Muscle layer of duodenum (tissue), 2 donors: Measurements from ENCODE around the gene ZFYVE16.

Source experiments
- H3K27ac ChIP-seq: one replicate; pipeline ENCODE4 v1.7.0; 2013; ENCODE audit warnings: mild to moderate bottlenecking, low read length
- H3K27me3 ChIP-seq: one replicate; pipeline ENCODE4 v1.7.0; 2013; ENCODE audit warnings: low read depth, mild to moderate bottlenecking, control low read depth, low read length
- H3K36me3 ChIP-seq, 2 donors: one replicate each; pipeline ENCODE4 v1.7.0; 2013; ENCODE audit warnings: low read length in 2 of 2, control low read depth in 1 of 2, mild to moderate bottlenecking in 1 of 2; ENCODE audit not compliant: insufficient read depth in 2 of 2, control insufficient read depth in 1 of 2
- H3K4me1 ChIP-seq, 2 donors: one replicate each; pipeline ENCODE4 v1.7.0; 2013; ENCODE audit warnings: low read length in 2 of 2, mild to moderate bottlenecking in 2 of 2, control low read depth in 1 of 2, moderate library complexity in 1 of 2; ENCODE audit not compliant: insufficient read depth in 2 of 2, control insufficient read depth in 1 of 2
- H3K4me3 ChIP-seq, 2 donors: one replicate each; pipeline ENCODE4 v1.7.0; 2013; ENCODE audit warnings: low read length in 2 of 2, low read depth in 1 of 2, mild to moderate bottlenecking in 1 of 2
- H3K9me3 ChIP-seq, 2 donors: one replicate each; pipeline ENCODE4 v1.7.0; 2013; ENCODE audit warnings: low read length in 2 of 2, control low read depth in 1 of 2, mild to moderate bottlenecking in 1 of 2; ENCODE audit not compliant: control insufficient read depth in 1 of 2
- donor health status: healthy.

Gene ZFYVE16

GRCh38 chr5:80407735-80408483, at the start of gene ZFYVE16:
TSS of gene ZFYVE16 (plus strand) at chr5:80408064. CDS start at chr5:80434148, 26,084 bp downstream.
- H3K27ac ChIP-seq, result peak within 1 kb of the TSS; percentile 93
- H3K9me3 ChIP-seq, result no peaks in the 10 kb centered on the region
- no peaks in the 10 kb centered on the region for H3K27me3 ChIP-seq
- H3K36me3 ChIP-seq, result peaks cover 0 to 11% of the 10 kb centered on the region in 2 donors
- H3K4me3 ChIP-seq, result peak within 1 kb of the TSS; percentile 82
- peaks cover 0 to 5% of the 10 kb centered on the region in 2 donors for H3K4me1 ChIP-seq

DNA sequence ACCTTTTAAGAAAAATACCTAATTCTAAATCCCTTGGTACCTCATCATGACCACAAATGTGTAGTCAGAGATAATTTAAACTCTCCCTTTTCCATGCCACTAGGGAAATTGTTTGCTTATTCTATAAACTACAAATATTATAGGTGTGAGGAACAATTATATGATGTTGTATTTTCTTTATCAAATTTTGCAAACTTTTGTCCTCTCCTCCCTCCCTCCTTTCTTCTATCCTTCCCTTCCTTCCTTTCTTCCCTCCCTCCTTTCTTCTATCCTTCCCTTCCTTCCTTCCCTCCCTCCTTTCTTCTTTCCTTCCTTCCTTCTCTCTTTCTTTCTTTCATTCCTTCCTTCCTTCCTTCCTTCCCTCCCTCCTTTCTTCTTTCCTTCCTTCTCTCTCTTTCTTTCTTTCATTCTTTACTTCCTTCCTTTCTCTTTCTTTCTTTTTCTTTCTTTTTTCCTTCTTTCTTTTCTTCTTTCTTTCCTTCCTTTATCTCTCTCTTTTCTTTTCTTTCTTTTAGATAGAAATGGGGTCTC, 46.9 kb upstream of the ZFYVE16 start:
- Histone ChIP-seq H3K27me3 (no peaks in the 10 kb centered on the region), H3K27ac (no peak overlapping the region), H3K4me3 (no peak overlapping the region), H3K4me1 (no peaks in the 10 kb centered on the region), H3K9me3 (no peaks in the 10 kb centered on the region), H3K36me3 (no peaks in the 10 kb centered on the region)

- H3K4me3 ChIP-seq, result no peak overlapping the region
- no peaks in the 10 kb centered on the region for H3K27me3 ChIP-seq
Observed at GRCh38 chr5:80364892-80365291, 43.0 kb upstream of the ZFYVE16 start.

DNA sequence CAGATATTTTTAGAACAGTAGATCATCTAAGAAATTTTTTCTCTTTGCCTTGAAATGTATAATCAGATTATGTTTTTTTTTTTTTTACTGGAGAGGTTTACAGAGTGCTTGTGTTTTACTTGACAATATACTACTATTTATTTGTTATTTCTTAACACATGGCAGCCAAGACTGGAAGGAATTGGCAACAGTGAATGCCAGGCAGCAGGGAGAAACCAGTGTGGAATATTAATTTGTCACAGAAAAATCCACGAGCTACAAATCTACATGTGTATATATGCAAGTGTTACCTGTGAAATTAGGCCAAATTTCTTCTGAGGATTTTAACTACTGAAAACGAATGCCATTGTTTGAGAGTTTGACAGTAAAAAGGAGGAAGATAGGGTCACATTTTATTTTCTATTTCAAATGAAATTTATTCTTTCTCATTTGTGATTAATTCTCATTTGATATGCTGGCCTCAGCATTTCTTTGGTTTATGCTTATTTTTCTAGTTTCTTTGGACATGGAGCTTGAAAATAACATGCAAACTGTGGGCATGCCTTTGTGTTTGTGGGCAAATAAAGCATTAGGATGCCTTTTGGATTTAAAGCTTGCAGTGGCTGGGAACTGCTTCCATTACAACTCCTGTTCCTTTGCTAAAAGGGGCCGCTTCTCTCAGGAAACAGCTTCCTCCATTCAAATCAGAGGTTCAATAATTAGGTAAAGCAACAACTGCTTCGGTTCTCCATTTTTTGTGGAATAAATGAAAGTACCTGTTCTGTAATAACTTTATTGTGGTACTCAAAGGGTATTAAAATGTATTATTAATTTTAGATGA, 39.0 kb upstream of the ZFYVE16 start:
- no peak overlapping the region for H3K4me3 ChIP-seq
- H3K4me1 ChIP-seq, result peaks cover 0 to 7% of the 10 kb centered on the region in 2 donors
- no peaks in the 10 kb centered on the region for H3K27me3 ChIP-seq
- H3K9me3 ChIP-seq, result no peaks in the 10 kb centered on the region
- H3K27ac ChIP-seq, result no peak overlapping the region
- no peaks in the 10 kb centered on the region for H3K36me3 ChIP-seq

More at GRCh38 chr5:80364892-80365291, 43.0 kb upstream of the ZFYVE16 start:
- H3K4me1 ChIP-seq, result no peaks in the 10 kb centered on the region
- H3K36me3 ChIP-seq, result no peaks in the 10 kb centered on the region
- no peaks in the 10 kb centered on the region for H3K9me3 ChIP-seq
- H3K27ac ChIP-seq, result no peak overlapping the region

DNA sequence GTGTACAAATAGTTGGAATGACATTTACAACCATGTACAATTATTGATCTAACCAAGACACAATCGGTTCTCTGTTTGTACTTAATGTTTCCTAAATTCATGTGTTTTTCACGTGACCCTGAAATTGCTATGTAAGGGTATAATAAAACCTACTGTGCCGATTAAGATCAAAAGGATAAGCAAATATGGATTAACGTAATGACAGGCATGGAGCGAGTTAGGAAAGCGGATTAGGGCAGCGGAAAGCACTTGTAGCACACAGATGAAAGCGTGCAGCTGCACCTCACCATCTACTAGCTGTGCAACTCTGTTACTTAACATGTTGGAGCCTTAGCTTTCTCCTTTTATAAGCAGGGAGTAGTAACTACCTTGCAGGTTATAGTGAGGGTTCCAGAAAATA, 38.3 kb upstream of the ZFYVE16 start:
- no peaks in the 10 kb centered on the region for H3K9me3 ChIP-seq
- H3K27ac ChIP-seq, result no peak overlapping the region
- peaks cover 0 to 7% of the 10 kb centered on the region in 2 donors for H3K4me1 ChIP-seq
- H3K36me3 ChIP-seq, result no peaks in the 10 kb centered on the region
- no peak overlapping the region for H3K4me3 ChIP-seq
- no peaks in the 10 kb centered on the region for H3K27me3 ChIP-seq

DNA sequence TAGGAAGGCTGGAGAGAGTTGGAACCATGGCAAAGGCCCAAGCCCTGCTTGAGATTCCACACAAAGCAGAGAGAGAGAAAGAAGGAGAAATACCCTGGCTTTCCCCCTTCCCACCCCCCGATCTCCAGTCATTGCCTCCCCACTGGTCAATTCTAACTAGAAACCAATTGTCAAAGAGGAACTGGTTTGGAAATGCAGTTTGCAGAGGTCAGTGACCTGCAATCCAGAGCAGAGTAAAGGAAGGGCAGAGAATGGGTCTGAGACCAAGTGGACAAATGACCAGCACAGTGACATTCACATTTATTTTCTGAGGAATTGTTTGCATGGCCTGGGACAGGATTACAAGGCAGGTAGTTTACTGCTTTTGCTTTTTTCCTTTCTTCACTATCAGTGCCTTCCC, 37.5 kb upstream of the ZFYVE16 start:
- H3K4me3 ChIP-seq, result no peak overlapping the region
- no peaks in the 10 kb centered on the region for H3K27me3 ChIP-seq
- no peak overlapping the region for H3K27ac ChIP-seq
- H3K36me3 ChIP-seq, result no peaks in the 10 kb centered on the region
- no peaks in the 10 kb centered on the region for H3K9me3 ChIP-seq
- peaks cover 0 to 7% of the 10 kb centered on the region in 2 donors for H3K4me1 ChIP-seq

DNA sequence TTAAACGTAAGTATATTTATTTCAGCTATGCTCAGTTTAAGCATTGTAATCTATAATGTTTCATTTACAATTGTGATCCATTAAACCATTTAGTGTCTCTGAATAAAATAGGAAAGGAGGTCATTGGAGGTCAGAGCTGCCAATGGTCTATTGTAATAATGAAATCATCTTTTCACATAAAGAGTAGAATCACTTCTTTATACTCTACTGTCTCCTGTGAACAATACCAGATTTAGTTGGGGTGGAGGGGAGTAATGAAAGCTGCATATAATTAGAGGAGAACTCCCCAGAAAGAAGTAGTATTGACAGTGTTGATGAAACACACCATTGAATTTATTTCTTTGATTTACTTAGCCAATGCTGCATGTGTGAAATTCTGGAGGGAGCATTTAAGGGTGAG, 35.1 kb upstream of the ZFYVE16 start:
- H3K27ac ChIP-seq, result no peak overlapping the region
- no peaks in the 10 kb centered on the region for H3K27me3 ChIP-seq
- peaks cover 0 to 7% of the 10 kb centered on the region in 2 donors for H3K4me1 ChIP-seq
- H3K4me3 ChIP-seq, result no peak overlapping the region
- no peaks in the 10 kb centered on the region for H3K9me3 ChIP-seq
- no peaks in the 10 kb centered on the region for H3K36me3 ChIP-seq

DNA sequence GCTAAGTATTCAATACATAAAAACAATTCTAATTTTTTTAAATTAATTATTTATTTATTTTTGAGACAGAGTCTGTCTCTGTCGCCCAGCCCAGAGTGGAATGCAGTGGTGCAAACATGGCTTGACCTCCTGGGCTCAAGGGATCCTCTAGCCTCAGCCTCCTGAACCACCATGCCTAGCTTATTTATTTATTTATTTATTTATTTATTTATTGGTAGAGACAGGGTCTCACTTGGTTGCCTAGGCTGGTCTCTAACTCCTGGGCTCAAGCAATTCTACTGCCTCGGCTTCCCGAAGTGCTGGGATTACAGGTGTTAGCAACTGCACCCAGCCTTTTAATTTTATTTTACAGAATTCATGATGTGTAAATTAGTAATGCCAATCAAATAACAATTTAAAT, 33.7 kb upstream of the ZFYVE16 start:
- Histone ChIP-seq H3K4me1 (peaks cover 0 to 7% of the 10 kb centered on the region in 2 donors), H3K27ac (no peak overlapping the region), H3K9me3 (no peaks in the 10 kb centered on the region), H3K27me3 (no peaks in the 10 kb centered on the region), H3K36me3 (no peaks in the 10 kb centered on the region), H3K4me3 (no peak overlapping the region)

- Histone ChIP-seq H3K9me3 (no peaks in the 10 kb centered on the region), H3K4me3 (no peak overlapping the region), H3K4me1 (no peaks in the 10 kb centered on the region), H3K36me3 (no peaks in the 10 kb centered on the region), H3K27me3 (no peaks in the 10 kb centered on the region), H3K27ac (no peak overlapping the region)
Observed at GRCh38 chr5:80376557-80376956, 31.3 kb upstream of the ZFYVE16 start.

DNA sequence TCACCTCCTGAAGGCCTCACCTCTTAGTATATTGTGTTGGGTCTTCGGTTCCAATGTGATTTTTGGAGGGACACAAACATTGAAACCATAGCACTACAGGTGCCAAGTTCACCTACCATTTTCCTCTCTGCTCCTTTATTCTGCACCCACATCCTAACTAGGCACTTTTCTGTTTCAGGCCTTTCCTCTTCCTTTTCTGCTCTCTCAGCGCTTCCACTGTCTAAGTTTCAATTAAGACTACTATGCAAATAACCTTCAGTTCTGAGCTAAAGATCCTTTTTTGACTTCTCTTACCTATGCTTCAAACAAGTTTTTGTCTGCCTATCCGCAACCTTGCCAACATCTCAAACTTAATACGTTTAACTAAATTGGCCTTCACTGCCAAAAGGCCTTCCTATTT, 25.4 kb upstream of the ZFYVE16 start:
- H3K4me3 ChIP-seq, result no peak overlapping the region
- no peaks in the 10 kb centered on the region for H3K9me3 ChIP-seq
- no peak overlapping the region for H3K27ac ChIP-seq
- no peaks in the 10 kb centered on the region for H3K27me3 ChIP-seq
- H3K36me3 ChIP-seq, result no peaks in the 10 kb centered on the region
- no peaks in the 10 kb centered on the region for H3K4me1 ChIP-seq

GRCh38 chr5:80387063-80387768, 20.6 kb upstream of the ZFYVE16 start:
- Histone ChIP-seq H3K4me1 (no peaks in the 10 kb centered on the region), H3K9me3 (no peaks in the 10 kb centered on the region), H3K27me3 (no peaks in the 10 kb centered on the region), H3K36me3 (no peaks in the 10 kb centered on the region), H3K27ac (no peak overlapping the region), H3K4me3 (no peak overlapping the region)
